Suprapubic skin (tissue), 3 donors: ENCODE data around the gene C22orf39.

ENCODE experiments used
- CTCF ChIP-seq, 2 donors: fragments of 200-600 bp in 1 of 2; fragments of 450-650 bp in 1 of 2; sonication (generic) in 1 of 2; IDR thresholded peaks; one replicate each; pipeline ENCODE4 v1.5.1; 2016 to 2019; ENCODE audit warnings: antibody characterized with exemption in 2 of 2, mild to moderate bottlenecking in 1 of 2, moderate library complexity in 1 of 2
- POLR2AphosphoS5 ChIP-seq, 3 donors: sonication (generic); formaldehyde crosslinking; IDR thresholded peaks; one replicate each; pipeline ENCODE4 v1.6.1; 2017; ENCODE audit warnings: antibody characterized with exemption in 3 of 3

- TF ChIP-seq CTCF (IDR thresholded peaks at IDR 0.05) (no peak), POLR2AphosphoS5 (IDR thresholded peaks at IDR 0.05) (no peak)
Measured at GRCh38 chr22:19405133-19405532, 42.4 kb downstream of the C22orf39 start.
